Stimulated activated CD4-positive, alpha-beta T cell treated with anti-CD3 and anti-CD28 coated beads, Interleukin-1b, Interleukin-23, amount 100 ng/mL, for 48 hours (primary cell): Measurements from ENCODE around the gene PLPP4.

Source experiments
- DNase-seq: peaks from one replicate; pipeline ENCODE4 v3.0.0-alpha.2; 2020

PLPP4 gene

DNA sequence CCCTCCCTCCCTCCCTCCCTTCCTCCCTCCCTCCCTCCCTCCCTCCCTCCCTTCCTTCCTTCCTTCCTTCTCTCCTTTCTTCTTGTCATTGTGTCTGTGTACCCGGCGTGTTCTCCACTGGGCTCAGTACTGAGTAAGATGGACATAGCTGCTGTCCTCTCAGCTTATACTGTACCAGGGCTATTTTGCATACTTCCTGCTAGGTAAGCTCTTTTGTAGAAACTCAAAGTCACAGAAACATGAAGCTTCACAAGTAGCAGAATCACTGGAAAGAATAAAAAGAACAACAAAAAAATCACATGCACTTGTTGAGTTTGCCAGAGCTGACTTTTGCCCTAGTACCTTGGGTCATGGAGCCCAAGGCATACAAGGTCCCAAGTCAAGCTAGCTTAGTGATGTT lies 125.7 kb downstream of the PLPP4 start:
- DNase-seq, result no peak

GRCh38 chr10:120583424-120584108 lies 126.5 kb downstream of the PLPP4 start:
- DNase-seq, result no peak

DNA sequence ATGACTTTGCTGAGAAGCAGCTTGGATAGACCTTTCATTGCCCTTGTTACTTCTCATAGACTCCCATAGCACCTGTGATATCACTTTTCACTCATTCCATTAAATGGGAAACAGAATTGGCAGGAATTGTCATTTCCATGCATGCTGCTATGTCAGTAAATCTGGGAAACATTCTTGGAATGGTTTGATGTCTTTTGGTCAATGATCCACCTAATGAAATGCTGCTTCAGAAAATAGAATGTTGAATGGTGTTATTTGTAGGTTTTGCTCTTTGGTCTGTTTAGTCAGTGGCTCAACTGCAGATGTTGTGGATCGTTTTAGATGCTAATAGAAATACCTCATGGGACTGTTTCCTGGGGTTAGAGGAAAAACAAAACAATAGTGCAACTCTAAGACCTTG lies 127.8 kb downstream of the PLPP4 start:
- DNase-seq, result no peak

- no peak for DNase-seq
Measured at GRCh38 chr10:120586471-120586872, 129.4 kb downstream of the PLPP4 start.

DNA sequence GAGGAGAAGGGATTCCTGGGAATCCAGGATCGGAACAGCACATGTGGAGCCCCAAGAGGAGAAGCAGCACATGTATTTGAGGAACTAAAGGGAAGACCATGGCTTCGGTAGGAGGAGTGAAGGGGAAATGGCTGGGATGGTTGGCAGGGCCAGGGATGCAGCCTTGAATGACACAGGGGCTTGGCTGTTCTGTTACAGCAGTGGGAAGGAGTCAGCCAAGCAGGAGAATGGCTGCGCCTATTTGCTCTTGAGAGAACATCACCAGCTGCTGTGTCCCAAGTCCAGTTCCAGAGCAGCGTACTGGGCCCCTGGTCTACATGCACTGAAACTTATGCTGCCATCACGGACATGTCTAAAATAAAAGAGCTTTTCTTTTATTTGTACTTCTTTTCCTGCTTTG lies 130.0 kb downstream of the PLPP4 start:
- DNase-seq, result no peak

- DNase-seq, result no peak
Measured at GRCh38 chr10:120588311-120588710, 131.3 kb downstream of the PLPP4 start.

DNA sequence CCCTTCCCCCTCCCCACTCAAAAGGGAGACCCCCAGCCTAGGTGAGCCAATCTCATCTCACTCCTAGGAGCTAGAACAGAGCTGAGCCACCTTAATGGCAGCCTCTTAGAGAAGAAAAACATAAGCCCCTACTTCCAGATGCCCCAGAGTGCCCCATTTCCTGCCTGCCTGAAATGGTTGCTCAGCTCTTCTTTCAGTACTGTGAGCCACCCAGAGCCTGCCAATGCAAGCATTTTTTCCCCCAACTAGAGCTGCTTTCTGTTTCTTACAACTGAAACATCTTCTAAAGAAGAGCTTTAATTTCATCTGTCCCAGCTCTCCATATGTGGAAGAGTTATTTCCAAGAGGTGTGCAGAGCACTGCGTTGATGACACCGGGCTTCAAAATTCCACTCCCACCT lies 136.7 kb downstream of the PLPP4 start:
- no peak for DNase-seq

DNA sequence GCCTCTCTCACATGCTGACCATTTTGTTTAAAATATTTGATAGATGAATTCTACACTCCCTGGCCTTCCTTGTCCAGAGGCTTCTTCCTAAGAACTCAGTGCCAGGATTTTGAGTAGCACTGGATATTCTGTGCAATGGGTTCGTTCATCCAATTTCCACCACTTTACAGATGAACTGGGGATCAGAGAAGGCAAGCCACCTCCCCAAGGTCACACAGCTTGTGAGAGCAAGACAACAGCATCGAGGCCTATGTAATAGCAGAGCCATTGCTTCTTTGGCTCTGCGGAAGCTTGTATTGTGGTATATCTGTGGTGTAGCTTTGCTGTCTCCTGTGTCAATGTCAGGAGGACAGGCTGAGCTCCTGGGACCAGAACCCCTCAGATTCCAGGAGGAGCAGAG lies 140.9 kb downstream of the PLPP4 start:
- no peak for DNase-seq

- DNase-seq, result no peak
Measured at GRCh38 chr10:120598386-120598785, 141.4 kb downstream of the PLPP4 start.

DNA sequence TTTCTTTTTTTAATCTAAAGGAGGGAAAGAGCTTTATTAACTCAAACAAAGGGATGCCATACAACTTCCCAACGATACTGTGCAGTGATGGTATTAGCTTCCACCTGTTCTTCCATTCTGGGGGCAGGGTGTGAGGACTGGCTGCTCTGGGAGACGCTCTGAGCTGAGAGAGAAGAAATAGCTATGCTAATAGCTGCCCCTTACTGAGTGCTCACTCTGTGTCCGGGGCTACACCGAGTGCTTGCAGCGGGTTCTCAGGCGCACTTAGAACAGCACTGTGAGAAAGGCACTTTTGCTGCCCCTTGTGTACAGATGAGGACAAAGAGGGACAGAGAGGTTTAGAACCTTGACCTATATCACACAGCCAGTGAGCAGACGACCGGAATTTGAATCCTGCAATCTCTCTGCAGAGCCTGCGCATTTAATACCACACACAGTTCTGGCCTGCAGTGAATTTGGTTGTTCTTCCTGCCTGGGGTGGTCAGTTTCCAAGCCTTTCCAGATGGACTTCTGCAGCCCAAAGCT lies 142.2 kb downstream of the PLPP4 start:
- DNase-seq, result no peak

DNA sequence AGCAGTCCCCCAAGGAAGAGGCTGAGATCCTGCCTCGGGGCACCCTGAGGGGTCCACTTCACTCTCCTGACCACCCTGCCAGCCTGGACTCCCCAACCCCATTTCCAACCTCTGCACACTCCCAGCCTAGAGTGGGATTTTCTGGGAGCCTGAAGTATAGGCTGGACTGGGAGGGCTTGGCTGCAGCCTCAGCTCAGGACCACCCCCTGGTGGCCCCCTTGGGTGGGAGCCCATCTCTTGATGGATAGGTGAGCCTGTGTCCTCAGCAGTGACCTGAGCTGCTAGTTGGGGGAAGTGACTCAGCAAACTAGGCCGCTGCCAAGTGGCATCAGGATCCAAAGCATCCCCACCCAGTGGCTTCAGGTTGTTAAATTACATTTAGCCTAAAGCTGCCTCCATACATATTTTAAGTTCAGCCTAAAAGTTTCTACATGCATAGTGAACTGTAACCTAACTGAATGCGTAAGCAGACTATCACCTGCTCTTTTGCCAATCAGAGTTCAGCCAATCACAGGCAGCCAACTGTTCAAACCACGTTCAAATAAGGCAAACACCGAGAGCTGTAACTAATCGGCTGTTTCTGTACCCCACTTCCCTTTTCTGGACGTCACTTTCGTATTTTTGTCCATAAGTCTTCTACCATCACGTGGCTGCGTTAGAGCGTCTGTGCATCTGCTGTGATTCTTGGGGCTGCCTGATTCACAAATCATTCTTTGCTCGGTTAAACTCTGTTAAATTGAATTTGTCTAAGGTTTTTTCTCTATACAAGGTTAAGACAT lies 144.0 kb downstream of the PLPP4 start:
- no peak for DNase-seq

DNA sequence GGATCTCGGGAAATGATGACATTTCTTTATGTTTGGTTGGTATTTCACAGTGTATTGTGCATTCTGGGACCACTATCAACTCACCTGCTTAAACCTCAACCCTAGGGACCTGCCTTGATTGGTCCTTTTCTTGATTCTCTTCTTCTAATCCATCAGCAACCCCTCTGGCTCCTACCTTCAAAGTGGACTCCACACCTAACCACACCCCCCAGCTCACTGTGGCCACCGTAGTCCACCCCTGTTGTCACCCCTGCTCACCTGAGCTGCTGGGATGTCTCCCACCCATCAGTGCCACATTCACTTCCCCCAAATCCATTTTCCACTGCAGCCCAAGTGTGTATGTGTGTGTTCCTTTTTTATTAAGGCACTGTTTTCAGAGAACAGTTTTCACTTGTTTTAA lies 145.0 kb downstream of the PLPP4 start:
- no peak for DNase-seq

- no peak for DNase-seq
Measured at GRCh38 chr10:120605410-120605809, 148.4 kb downstream of the PLPP4 start.

- DNase-seq, result no peak
Measured at GRCh38 chr10:120606051-120606764, 149.2 kb downstream of the PLPP4 start.

- no peak for DNase-seq
Measured at GRCh38 chr10:120607016-120607709, 150.1 kb downstream of the PLPP4 start.

DNA sequence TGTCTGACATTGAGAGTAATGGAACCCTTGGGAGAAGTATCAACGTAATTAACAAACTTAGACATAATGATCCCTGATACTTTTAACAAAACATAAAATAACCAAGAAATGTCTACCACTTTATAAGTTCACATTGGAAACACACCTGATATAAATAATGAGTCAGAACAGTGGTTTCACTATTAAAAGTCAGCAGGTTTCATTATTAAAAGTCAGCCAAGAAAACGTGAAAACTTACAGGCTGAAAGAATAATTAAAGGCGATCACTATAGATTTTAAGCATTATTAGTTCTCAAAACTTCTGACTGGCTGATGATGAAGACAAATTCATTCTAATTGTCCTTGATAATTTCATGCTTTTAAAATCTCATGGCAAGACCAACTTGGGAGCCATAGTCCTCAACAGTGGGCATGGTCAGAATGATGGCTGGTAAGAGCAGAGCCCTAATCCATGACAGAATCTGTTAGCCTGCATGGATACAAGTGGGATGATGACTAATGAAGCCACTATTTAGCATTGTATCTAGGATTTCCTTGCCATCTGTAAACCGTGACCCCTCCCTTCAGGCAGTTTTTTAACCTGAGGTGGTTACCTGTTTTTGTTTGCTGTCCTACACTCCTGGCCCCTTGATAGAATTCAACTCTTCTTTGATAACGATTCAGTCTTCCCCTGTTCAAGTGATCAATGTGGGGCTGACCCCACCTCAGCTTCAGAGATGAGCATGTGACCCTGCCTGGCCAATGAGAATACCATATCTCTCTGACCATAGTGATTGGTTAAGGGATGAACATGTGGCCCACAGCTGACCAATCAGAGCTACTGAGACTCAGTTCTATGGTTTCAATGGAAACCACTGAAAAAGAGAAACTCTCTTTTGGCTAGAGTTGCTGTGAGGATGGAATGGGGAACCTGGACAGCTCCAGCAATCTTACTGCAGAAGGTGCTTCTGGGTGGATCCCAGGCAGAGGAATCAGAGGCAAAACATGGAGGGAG lies 151.0 kb downstream of the PLPP4 start:
- DNase-seq, result no peak

DNA sequence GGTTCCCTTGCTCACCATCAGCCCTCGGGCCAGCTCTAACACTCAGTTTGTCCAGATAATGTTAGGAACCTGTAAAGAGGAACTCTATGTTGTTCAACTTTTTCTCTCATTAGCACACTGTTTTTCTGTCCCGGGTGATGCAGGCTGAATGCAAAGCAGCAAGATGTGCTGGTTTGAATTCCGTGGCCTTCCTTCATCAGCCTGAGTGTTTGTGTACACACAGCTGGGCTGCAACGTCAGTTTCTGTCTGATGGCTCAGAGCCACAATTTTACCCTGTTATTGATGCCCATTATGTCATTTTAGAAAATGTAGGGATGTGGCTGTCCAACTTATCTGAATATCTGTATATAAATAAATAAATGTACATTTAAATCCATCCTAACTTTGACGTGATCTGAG lies 152.0 kb downstream of the PLPP4 start:
- DNase-seq, result no peak

GRCh38 chr10:120610791-120611190 lies 153.8 kb downstream of the PLPP4 start:
- DNase-seq, result no peak

- DNase-seq, result no peak
Measured at GRCh38 chr10:120612756-120613155, 155.7 kb downstream of the PLPP4 start.

- DNase-seq, result no peak
Measured at GRCh38 chr10:120613180-120613579, 156.2 kb downstream of the PLPP4 start.

- no peak for DNase-seq
Measured at GRCh38 chr10:120614680-120615079, 157.7 kb downstream of the PLPP4 start.
